Measurements from ENCODE around the gene NTN3.

Gene NTN3

GRCh38 chr16:2497116-2497630 lies 26.1 kb downstream of the NTN3 start:
- no peak for DNase-seq (ENCODE audit: low spot score)

- DNase-seq (ENCODE audit: low spot score): no peak
Measured at GRCh38 chr16:2497695-2498484, 26.8 kb downstream of the NTN3 start.

DNA sequence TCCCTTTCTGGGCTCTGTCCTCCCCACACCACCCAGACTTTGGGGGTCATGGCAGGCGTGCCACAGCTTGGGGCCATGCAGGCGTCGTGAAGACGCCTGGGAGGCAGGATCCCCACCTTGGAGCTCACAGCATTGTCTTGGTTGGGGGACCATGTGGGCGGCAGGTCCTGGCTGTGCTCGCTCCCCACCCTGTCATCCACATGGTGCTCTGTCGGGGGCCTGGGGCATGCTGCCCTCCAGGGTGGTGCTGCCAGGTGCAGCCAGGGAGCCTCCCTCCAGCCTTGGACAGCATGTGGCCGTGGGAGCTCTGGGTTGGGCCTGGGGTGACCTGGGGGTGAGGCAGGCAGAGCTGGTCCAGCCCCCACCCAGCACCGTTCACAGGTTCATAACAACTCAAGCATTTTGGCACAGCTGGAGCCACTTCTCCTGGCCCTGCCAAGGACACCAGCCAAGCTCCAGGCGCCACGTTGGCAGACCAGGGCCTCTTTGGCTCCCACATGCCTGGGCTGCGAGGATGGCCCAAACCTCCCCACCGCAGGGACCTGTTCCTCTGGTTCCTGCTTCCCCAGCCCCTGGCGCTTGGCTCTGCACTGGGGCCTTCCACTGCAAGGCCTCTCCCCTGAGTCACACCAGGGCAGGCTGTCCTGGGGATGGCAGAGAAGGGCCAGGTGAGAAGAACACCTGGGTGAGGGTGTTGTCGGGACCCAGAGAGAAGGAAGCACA lies 27.6 kb downstream of the NTN3 start:
- DNase-seq (ENCODE audit: low spot score): no peak

DNA sequence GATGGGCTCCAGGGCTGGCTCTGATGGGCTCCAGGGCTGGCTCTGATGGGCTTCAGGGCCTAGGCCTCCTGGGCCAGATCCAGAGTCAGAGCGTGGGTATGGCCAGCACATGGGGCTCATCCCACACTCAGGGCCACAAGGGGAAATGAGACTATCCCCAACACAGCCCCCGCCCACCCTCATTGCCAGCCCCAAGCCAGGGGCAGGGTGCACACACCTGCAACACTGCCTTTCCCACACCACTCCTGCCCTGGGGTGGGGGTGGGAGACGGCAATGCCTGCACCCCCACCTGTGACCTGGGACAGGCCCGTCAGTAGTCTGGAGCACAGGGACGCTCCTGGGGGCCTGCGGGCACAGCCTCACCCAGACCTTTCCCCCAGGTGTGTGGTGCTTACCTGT lies 28.4 kb downstream of the NTN3 start:
- DNase-seq (ENCODE audit: low spot score): no peak

DNA sequence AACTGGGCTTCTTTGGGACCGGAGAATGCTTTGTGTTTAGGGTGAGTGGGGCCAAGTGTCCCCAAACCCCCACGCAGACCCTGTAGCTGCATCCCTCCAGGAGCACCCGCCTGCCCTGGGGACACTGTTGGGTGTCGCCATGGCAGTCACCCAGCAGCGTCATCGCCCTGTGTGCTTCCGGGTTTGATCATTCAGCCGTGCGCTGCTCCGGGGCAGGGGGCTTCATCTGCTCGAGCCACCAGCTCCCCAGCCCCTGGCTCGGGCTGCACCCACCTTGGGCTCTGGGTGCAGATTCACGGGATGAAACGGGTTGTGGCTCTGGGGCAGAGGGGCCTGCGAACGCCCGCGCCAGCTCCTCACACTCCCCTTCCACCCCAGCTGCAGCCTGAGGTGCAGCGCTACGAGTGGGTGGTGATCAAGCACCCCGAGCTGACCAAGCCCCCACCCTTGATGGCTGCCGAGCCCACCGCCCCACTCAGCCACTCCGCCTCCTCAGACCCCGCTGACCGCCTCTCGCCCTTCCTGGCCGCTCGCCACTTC lies 28.9 kb downstream of the NTN3 start:
- DNase-seq (ENCODE audit: low spot score): no peak

DNA sequence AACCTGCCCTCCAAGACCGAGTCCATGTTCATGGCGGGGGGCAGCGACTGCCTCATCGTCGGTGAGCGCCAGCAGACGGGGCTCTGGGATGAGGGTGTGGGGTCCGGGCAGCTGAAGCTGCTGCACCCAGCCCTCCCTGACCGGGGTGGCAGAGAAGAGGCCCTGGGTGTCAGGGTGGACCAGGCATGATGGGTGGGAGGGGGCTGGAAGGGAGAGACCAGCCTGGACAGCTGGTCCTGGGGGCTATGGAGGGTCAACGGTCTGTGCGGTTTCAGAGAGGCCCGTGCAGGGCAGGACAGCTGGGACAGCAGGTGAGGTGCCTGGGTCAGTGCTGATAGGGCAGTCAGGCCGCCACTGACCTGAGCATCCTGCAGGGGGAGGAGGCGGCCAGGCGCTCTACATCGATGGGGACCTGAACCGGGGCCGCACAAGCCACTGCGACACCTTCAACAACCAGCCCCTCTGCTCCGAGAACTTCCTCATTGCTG lies 29.4 kb downstream of the NTN3 start:
- no peak for DNase-seq (ENCODE audit: low spot score)

- DNase-seq (ENCODE audit: low spot score): peak; percentile 51
Measured at GRCh38 chr16:2500918-2501750, 30.0 kb downstream of the NTN3 start.

GRCh38 chr16:2501946-2502895 lies 31.1 kb downstream of the NTN3 start:
- DNase-seq (ENCODE audit: low spot score): no peak

DNA sequence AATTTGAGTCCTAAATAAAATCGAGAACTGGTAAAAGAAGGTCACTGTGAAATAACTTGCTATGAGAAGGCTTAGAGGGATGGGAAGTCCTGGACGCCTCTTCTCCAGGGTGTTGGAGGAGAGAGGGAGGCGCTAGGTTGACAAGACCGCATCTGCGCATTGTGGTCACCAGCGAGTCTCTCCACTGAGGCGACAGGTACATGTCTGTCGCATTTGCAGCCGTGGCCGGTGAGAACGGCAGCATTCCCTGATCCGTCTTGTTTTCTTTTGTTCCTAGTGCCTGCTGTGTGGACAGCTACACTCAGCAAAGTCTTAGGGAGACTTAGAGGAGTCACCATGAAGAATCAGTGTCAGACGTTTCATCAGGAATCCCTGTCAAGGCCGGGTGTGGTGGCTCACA lies 34.6 kb downstream of the NTN3 start:
- no peak for DNase-seq (ENCODE audit: low spot score)

- DNase-seq (ENCODE audit: low spot score): no peak
Measured at GRCh38 chr16:2507052-2507659, 36.1 kb downstream of the NTN3 start.

- no peak for DNase-seq (ENCODE audit: low spot score)
Measured at GRCh38 chr16:2507665-2508064, 36.6 kb downstream of the NTN3 start.

DNA sequence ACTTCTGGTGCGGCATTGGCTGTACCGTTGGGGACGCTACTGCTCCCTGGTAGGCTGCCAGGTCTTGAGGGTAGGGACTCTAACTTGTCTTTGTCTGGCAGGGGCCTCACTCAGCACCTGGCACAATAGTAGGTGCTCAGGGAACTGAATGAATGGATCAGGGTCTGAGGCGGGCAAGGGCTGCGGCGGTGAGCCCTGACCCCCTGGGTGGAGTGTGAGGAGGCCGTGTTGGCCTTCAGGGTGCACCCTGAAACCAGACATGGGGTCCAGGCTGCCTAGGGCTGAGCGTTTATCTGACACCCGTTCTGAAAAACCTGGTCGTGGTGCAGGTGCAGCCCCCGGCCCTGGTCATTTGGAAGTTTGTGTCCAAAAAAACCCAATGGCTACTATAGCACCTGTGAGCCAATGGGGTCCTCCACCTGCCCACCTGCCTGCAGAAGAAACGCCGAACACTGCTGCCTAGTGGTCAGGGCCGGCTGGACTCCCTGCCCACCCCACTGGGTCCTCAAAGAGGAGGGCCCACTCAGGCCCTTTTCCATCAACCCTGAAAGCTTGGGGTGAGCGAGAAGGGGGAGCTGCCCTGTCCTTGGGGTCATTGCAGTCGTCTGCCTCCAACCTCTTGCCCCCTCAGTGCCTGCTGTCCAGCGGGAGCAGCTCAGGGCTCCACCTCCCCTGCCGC lies 37.8 kb downstream of the NTN3 start:
- DNase-seq (ENCODE audit: low spot score): no peak

GRCh38 chr16:2511128-2511800 lies 40.2 kb downstream of the NTN3 start:
- no peak for DNase-seq (ENCODE audit: low spot score)

- no peak for DNase-seq (ENCODE audit: low spot score)
Measured at GRCh38 chr16:2511996-2512734, 41.1 kb downstream of the NTN3 start.

GRCh38 chr16:2512735-2513404 lies 41.8 kb downstream of the NTN3 start:
- DNase-seq (ENCODE audit: low spot score): no peak

DNA sequence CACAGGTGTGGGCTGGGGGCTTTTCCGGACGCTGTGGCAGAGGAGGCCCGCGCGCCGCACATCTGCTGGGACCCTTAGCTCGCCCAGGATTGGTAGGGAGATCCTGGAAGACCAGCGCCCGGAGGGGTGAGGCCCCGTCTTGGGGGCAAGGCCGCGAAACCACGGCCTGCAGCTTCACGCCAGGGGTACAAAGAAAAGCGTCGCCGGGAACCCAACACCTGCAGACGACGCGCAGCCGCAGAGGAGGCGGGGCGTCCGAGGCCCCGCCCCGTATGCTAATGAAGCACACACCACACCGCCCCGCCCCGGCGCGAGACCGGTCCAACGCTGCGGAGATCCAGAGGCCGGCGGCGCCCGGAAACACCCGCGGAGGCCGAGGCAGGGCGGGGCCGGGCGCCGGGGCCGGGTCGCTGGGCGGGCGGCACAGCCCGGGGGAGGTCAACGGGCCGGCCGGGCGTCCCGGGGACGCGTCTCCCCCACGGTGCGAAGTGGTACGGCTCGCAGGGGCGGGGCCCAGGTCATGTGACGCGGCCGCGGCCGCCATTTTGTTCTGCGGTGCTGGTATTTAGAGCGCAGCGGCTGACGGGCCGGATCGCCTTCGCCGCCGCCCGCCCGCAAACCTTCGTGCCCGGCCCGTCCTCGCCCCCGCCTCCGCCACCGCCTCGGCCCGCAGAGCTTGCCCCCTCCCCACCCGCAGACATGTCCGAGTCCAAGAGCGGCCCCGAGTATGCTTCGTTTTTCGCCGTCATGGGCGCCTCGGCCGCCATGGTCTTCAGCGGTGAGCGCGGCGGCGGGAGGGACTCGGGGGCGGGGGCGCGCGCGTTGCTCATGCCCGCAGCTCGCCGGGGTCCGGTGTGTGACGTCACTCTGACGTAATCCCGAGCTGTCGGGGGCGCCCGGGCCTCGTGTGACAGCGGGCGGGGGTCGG lies 42.6 kb downstream of the NTN3 start, which contains the start of gene ATP6V0C:
Gene ATP6V0C, plus strand, starts transcription at position 548 of the 928 bp plus-strand sequence. Its CDS starts 152 bp downstream, at position 700.
- DNase-seq (ENCODE audit: low spot score): peak; percentile 86
